Ascending aorta (tissue), 2 donors: ENCODE measurements around the gene IQCH. TPM values are rescaled to one million over a fixed set of nuclear protein-coding genes. Genes with fewer than 3 reads are reported as not detected.

Experiments used
- DNase-seq, 2 donors: peaks; one replicate each; pipeline ENCODE4 v3.0.0-alpha.2; 2019; ENCODE audit warnings: low spot score in 2 of 2
- H3K27ac ChIP-seq, 2 donors: fragments of 200-600 bp; sonication (generic); one replicate each; pipeline ENCODE4 v1.5.1; 2016 to 2017; ENCODE audit warnings: mild to moderate bottlenecking in 1 of 2
- H3K27me3 ChIP-seq: fragments of 200-600 bp; sonication (generic); one replicate; pipeline ENCODE4 v1.5.1; 2017
- H3K36me3 ChIP-seq, 2 donors: fragments of 200-600 bp; sonication (generic); one replicate each; pipeline ENCODE4 v1.5.1; 2016
- H3K4me1 ChIP-seq, 2 donors: fragments of 200-600 bp; sonication (generic); one replicate each; pipeline ENCODE4 v1.5.1; 2016 to 2017; ENCODE audit warnings: mild to moderate bottlenecking in 1 of 2
- H3K4me3 ChIP-seq, 2 donors: fragments of 200-600 bp; sonication (generic); one replicate each; pipeline ENCODE4 v1.5.1; 2016 to 2017; ENCODE audit warnings: mild to moderate bottlenecking in 1 of 2
- H3K9me3 ChIP-seq, 2 donors: fragments of 200-600 bp; sonication (generic); one replicate each; pipeline ENCODE4 v1.5.1; 2016
- intact Hi-C: fragments of 100-400 bp; cut with DNase I; formaldehyde crosslinking; loops from one replicate; pipeline ENCODE4 v1.15.1; 2023
- total RNA-seq: library from RNA; depleted of rRNA; stranded (reverse); fragments of >200 nt; gene quantifications from one replicate; pipeline ENCODE4 v1.1.0, GENCODE V29; 2016
- TF ChIP-seq, protein P1 (sequence below), 3 experiments: fragments of 200-600 bp in 2 of 3; fragments of 450-650 bp in 1 of 3; sonication (generic) in 2 of 3; IDR thresholded peaks; one replicate each; pipeline ENCODE4 v1.5.1; 2016 to 2019; ENCODE audit warnings: antibody characterized with exemption in 3 of 3, mild to moderate bottlenecking in 1 of 3, moderate library complexity in 1 of 3

IQCH gene
- total RNA-seq, 1 donor from 2014 or later = not detected

DNA sequence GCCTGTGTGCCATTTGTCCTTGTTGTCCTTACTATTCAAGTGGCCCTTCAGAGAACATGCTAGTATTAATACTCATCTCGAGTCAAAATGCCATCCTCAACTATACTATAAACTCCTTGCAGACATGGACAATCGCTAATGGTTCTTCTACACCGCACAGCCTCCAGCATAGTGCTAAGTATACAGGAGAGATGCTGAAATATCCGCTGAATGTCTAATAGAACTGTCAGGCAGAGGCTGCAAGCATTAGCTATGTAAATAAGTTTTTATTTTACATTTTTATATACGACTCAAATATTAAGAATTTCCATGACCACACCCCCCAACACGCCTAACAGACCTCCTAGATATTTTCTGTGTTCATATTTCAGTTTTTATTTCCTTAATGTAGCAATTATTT, 39.5 kb upstream of the IQCH start:
- Histone ChIP-seq H3K9me3 (no peaks in the 10 kb centered on the region), H3K4me3 (no peak overlapping the region), H3K27me3 (no peaks in the 10 kb centered on the region), H3K36me3 (no peaks in the 10 kb centered on the region), H3K4me1 (no peaks in the 10 kb centered on the region), H3K27ac (no peak overlapping the region)
- no peak for DNase-seq
- intact Hi-C loops = no loop called here
- TF ChIP-seq, protein P1, sequence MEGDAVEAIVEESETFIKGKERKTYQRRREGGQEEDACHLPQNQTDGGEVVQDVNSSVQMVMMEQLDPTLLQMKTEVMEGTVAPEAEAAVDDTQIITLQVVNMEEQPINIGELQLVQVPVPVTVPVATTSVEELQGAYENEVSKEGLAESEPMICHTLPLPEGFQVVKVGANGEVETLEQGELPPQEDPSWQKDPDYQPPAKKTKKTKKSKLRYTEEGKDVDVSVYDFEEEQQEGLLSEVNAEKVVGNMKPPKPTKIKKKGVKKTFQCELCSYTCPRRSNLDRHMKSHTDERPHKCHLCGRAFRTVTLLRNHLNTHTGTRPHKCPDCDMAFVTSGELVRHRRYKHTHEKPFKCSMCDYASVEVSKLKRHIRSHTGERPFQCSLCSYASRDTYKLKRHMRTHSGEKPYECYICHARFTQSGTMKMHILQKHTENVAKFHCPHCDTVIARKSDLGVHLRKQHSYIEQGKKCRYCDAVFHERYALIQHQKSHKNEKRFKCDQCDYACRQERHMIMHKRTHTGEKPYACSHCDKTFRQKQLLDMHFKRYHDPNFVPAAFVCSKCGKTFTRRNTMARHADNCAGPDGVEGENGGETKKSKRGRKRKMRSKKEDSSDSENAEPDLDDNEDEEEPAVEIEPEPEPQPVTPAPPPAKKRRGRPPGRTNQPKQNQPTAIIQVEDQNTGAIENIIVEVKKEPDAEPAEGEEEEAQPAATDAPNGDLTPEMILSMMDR (IDR thresholded peaks at IDR 0.05) = no peak

GRCh38 chr15:67216859-67217258, 37.7 kb upstream of the IQCH start:
- H3K4me1 ChIP-seq = no peaks in the 10 kb centered on the region
- intact Hi-C loops = no loop called here
- H3K27ac ChIP-seq = no peak overlapping the region
- no peaks in the 10 kb centered on the region for H3K36me3 ChIP-seq
- H3K4me3 ChIP-seq = no peak overlapping the region
- no peak for DNase-seq
- no peaks in the 10 kb centered on the region for H3K27me3 ChIP-seq
- TF ChIP-seq, protein P1 (IDR thresholded peaks at IDR 0.05) = no peak
- no peaks in the 10 kb centered on the region for H3K9me3 ChIP-seq

- H3K4me1 ChIP-seq = no peaks in the 10 kb centered on the region
- H3K27ac ChIP-seq = no peak overlapping the region
- no peak overlapping the region for H3K4me3 ChIP-seq
- H3K27me3 ChIP-seq = no peaks in the 10 kb centered on the region
- intact Hi-C loops = no loop called here
- no peak for DNase-seq
- H3K36me3 ChIP-seq = no peaks in the 10 kb centered on the region
- H3K9me3 ChIP-seq = no peaks in the 10 kb centered on the region
- TF ChIP-seq, protein P1 (IDR thresholded peaks at IDR 0.05) = no peak
Observed at GRCh38 chr15:67218428-67218827, 36.2 kb upstream of the IQCH start.

GRCh38 chr15:67219288-67219687, 35.3 kb upstream of the IQCH start:
- Histone ChIP-seq H3K27me3 (no peaks in the 10 kb centered on the region), H3K36me3 (no peaks in the 10 kb centered on the region), H3K4me3 (no peak overlapping the region), H3K27ac (no peak overlapping the region), H3K9me3 (no peaks in the 10 kb centered on the region), H3K4me1 (no peaks in the 10 kb centered on the region)
- intact Hi-C loops = no loop called here
- TF ChIP-seq, protein P1 (IDR thresholded peaks at IDR 0.05) = no peak
- no peak for DNase-seq

DNA sequence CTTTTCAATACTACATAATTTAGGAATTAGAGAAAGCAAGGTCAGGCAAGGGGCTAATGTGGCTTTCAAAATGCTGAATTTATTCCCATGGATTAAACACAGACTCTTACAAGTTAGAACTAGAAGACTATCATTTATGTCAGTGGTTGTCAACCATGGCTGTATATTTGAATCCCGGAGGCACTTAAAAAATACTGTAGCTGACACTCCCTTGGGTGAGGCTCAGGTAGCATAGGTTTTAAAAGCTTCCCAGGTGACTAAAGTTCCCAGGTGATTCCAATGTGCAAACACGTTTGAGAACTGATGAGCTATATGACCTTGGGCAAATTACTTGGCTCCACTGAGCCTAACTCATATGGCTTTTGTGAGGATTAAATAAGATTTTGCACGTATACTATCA, 29.7 kb upstream of the IQCH start:
- no peak for DNase-seq
- no peak overlapping the region for H3K27ac ChIP-seq
- no peaks in the 10 kb centered on the region for H3K9me3 ChIP-seq
- intact Hi-C loops = no loop called here
- H3K4me1 ChIP-seq = no peaks in the 10 kb centered on the region
- H3K4me3 ChIP-seq = no peak overlapping the region
- H3K36me3 ChIP-seq = peaks cover 3 to 8% of the 10 kb centered on the region in 2 donors
- H3K27me3 ChIP-seq = no peaks in the 10 kb centered on the region
- TF ChIP-seq, protein P1 (IDR thresholded peaks at IDR 0.05) = no peak

DNA sequence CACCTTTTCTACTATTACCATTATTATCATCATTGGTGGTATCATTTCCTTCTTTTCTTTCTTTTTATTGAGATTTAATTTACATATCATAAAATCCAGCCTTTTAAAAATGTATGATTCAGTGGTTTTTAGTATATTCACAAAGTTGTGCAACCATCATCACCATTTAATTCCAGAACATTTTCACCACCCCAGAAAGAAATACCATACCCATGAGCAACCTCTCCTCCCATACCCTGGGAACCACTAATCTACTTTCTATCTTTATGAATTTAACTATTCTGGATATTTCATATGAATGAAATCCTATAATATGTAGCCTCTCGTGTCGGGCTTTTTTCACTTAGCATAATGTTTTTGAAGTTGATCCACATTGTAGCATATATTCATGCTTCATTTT, 29.2 kb upstream of the IQCH start:
- H3K4me3 ChIP-seq = no peak overlapping the region
- TF ChIP-seq, protein P1 (IDR thresholded peaks at IDR 0.05) = no peak
- no peaks in the 10 kb centered on the region for H3K9me3 ChIP-seq
- intact Hi-C loops = no loop called here
- H3K4me1 ChIP-seq = no peaks in the 10 kb centered on the region
- no peaks in the 10 kb centered on the region for H3K27me3 ChIP-seq
- peaks cover 7 to 8% of the 10 kb centered on the region in 2 donors for H3K36me3 ChIP-seq
- DNase-seq = no peak
- no peak overlapping the region for H3K27ac ChIP-seq
